Endothelial cell of umbilical vein (primary cell): ENCODE data around the gene C17orf67. TPM values are rescaled to one million over a fixed set of nuclear protein-coding genes. Genes with fewer than 3 reads are reported as not detected.

Experiments
- BruUV-seq: library from RNA; stranded (reverse); fragments of 400-500 nt; replicated peaks from 2 replicates; lab custom pipeline; 2021; lab: Mats Ljungman, UMichigan
- CTCF ChIA-PET: fragments of 300-600, 350-600 bp; sonication (Branson Sonifier 250); formaldehyde crosslinking; loops from one replicate; lab custom pipeline; 2021; ENCODE audit warnings: antibody characterized with exemption, inconsistent platforms; lab: Charles Lee
- POLR2A ChIA-PET: fragments of 300-600, 350-600 bp; sonication (Branson Sonifier 250); formaldehyde crosslinking; loops from one replicate; lab custom pipeline; 2021; ENCODE audit warnings: antibody characterized with exemption, inconsistent platforms; lab: Charles Lee
- DNase-seq: peaks from one replicate; pipeline ENCODE4 v3.0.0-alpha.2; 2011; ENCODE audit warnings: low read depth, low spot score
- FAIRE-seq: peaks from 2 replicates; lab custom pipeline; 2011; peaks lifted over from hg19 to GRCh38; lab: Jason Lieb, UNC
- H2AFZ ChIP-seq: 2 replicates; pipeline ENCODE4 v1.6.0; 2012; ENCODE audit warnings: low read depth, low read length, control low read depth, inconsistent platforms
- H3K27ac ChIP-seq: 2 replicates; pipeline ENCODE4 v1.5.1; 2011; ENCODE audit warnings: low read depth, mild to moderate bottlenecking, control low read depth, low read length, moderate library complexity; ENCODE audit not compliant: insufficient read depth
- H3K27me3 ChIP-seq, 2 experiments: 2 replicates each; pipeline versions ENCODE4 v1.6.0 to v1.6.1; 2011; ENCODE audit warnings: low read length in 2 of 2, mixed read lengths in 1 of 2; ENCODE audit not compliant: control insufficient read depth in 2 of 2, insufficient read depth in 2 of 2
- H3K36me3 ChIP-seq, 2 experiments: 2 replicates in 1 of 2; 3 replicates in 1 of 2; pipeline ENCODE4 v1.5.1; 2011; ENCODE audit warnings: low read length in 2 of 2, mild to moderate bottlenecking in 1 of 2, moderate library complexity in 1 of 2; ENCODE audit not compliant: control insufficient read depth in 2 of 2, insufficient read depth in 2 of 2; ENCODE audit errors: extremely low read depth in 1 of 2
- H3K4me1 ChIP-seq: 3 replicates; pipeline ENCODE4 v1.5.1; 2011; ENCODE audit warnings: mild to moderate bottlenecking, low read length; ENCODE audit not compliant: control insufficient read depth, insufficient read depth; ENCODE audit errors: extremely low read depth
- H3K4me2 ChIP-seq: 2 replicates; pipeline ENCODE4 v1.6.1; 2011; ENCODE audit warnings: low read length, control low read depth, mixed read lengths; ENCODE audit not compliant: insufficient read depth
- H3K4me3 ChIP-seq, 3 experiments: fragments of 200-600 bp in 1 of 3; sonication (generic), shearing (Covaris generic) in 1 of 3; replicated peaks in 1 of 3; 2 replicates each; pipeline ENCODE4 v1.5.1; 2011 to 2016; ENCODE audit warnings: control low read depth in 3 of 3, low read length in 3 of 3, mild to moderate bottlenecking in 2 of 3, inconsistent platforms in 1 of 3, low read depth in 1 of 3, moderate library complexity in 1 of 3; ENCODE audit not compliant: insufficient read depth in 1 of 3
- H3K79me2 ChIP-seq: 2 replicates; pipeline ENCODE4 v1.6.0; 2012; ENCODE audit warnings: low read length, inconsistent platforms; ENCODE audit not compliant: control insufficient read depth, insufficient read depth
- H3K9ac ChIP-seq: replicated peaks from 2 replicates; pipeline ENCODE3; 2011; ENCODE audit warnings: low read length, control low read depth; ENCODE audit not compliant: insufficient read depth; ENCODE audit errors: extremely low read depth
- H3K9me1 ChIP-seq: replicated peaks from 3 replicates; pipeline ENCODE4 v1.6.0; 2011; ENCODE audit warnings: mild to moderate bottlenecking, low read length; ENCODE audit not compliant: control insufficient read depth, insufficient read depth; ENCODE audit errors: extremely low read depth
- H3K9me3 ChIP-seq: replicated peaks from 2 replicates; pipeline ENCODE4 v1.5.1; 2012; ENCODE audit warnings: low read length, inconsistent platforms; ENCODE audit not compliant: control insufficient read depth, insufficient read depth
- H4K20me1 ChIP-seq: replicated peaks from 2 replicates; pipeline ENCODE3; 2011; ENCODE audit warnings: mild to moderate bottlenecking, low read length; ENCODE audit not compliant: control insufficient read depth, insufficient read depth; ENCODE audit errors: extremely low read depth
- EZH2 ChIP-seq: IDR thresholded peaks from 2 replicates; pipeline ENCODE4 v1.6.1; 2012; ENCODE audit warnings: borderline replicate concordance, low read depth, mild to moderate bottlenecking, moderate library complexity, low read length, inconsistent platforms; ENCODE audit not compliant: severe bottlenecking
- FOS ChIP-seq: IDR thresholded peaks from 2 replicates; pipeline ENCODE4 v1.6.1; 2011; ENCODE audit warnings: mild to moderate bottlenecking, low read length, moderate library complexity, borderline replicate concordance; ENCODE audit not compliant: insufficient read depth
- GATA2 ChIP-seq: IDR thresholded peaks from 2 replicates; pipeline ENCODE4 v1.7.0; 2011; ENCODE audit warnings: low read depth, mild to moderate bottlenecking, moderate library complexity, mixed read lengths, low read length; ENCODE audit not compliant: insufficient read length, insufficient read depth
- JUN ChIP-seq: IDR thresholded peaks from 2 replicates; pipeline ENCODE4 v1.6.1; 2011; ENCODE audit warnings: borderline replicate concordance, low read depth; ENCODE audit not compliant: insufficient read length, insufficient read depth
- MYC ChIP-seq: IDR thresholded peaks from one replicate; pipeline ENCODE4 v1.6.1; 2011; ENCODE audit warnings: mild to moderate bottlenecking, low read depth, low read length
- POLR2A ChIP-seq: IDR thresholded peaks from 2 replicates; pipeline ENCODE4 v1.6.1; 2012; ENCODE audit warnings: low read depth, mild to moderate bottlenecking, control low read depth, low read length
- POLR2AphosphoS5 ChIP-seq: IDR thresholded peaks from 2 replicates; pipeline ENCODE4 v1.6.1; 2012; ENCODE audit warnings: low read depth, mild to moderate bottlenecking, control low read depth, low read length, moderate library complexity; ENCODE audit not compliant: insufficient read depth
- dilution Hi-C: fragments of 300-500 bp; cut with MboI; formaldehyde crosslinking; loops from one replicate; pipeline ENCODE4 v1.15.0; 2019; ENCODE audit warnings: low sequenced_read_pairs; ENCODE audit not compliant: extremely low pct_ligation_motif_present
- intact Hi-C: fragments of 100-400 bp; cut with micrococcal nuclease; formaldehyde crosslinking; loops from one replicate; pipeline ENCODE4 v1.10.0; 2022
- polyA plus RNA-seq, 4 experiments: library from polyadenylated mRNA; depleted of rRNA in 3 of 4; stranded (reverse) in 3 of 4; unstranded in 1 of 4; fragments of >200 nt; gene quantifications; 2 replicates each; pipeline versions ENCODE4 v1.2.1 to v1.2.3, GENCODE V29; 2011 to 2012; ENCODE audit warnings: missing spikeins in 1 of 4
- total RNA-seq: library from RNA; stranded (reverse); gene quantifications from 2 replicates; pipeline ENCODE4 v1.2.3, GENCODE V29; 2021
- TF ChIP-seq, protein P1 (sequence below): IDR thresholded peaks from 2 replicates; pipeline ENCODE4 v1.6.1; 2011; ENCODE audit not compliant: insufficient read depth, insufficient read length
- TF ChIP-seq, protein P2 (sequence below), 2 donors: IDR thresholded peaks; 1 replicate in 1 of 2; 2 replicates in 1 of 2; pipeline ENCODE4 v1.5.1; 2011; ENCODE audit warnings: low read length in 2 of 2, mild to moderate bottlenecking in 2 of 2, moderate library complexity in 2 of 2, control low read depth in 1 of 2, inconsistent platforms in 1 of 2, low read depth in 1 of 2; ENCODE audit not compliant: insufficient read depth in 1 of 2; ENCODE audit errors: extremely low read depth in 1 of 2

Gene C17orf67
- total and polyA plus RNA-seq, 2 donors (not counting 3 experiments of a cell fraction or from before 2014, with no cell fraction given) = 1.9 to 5.8 TPM

DNA sequence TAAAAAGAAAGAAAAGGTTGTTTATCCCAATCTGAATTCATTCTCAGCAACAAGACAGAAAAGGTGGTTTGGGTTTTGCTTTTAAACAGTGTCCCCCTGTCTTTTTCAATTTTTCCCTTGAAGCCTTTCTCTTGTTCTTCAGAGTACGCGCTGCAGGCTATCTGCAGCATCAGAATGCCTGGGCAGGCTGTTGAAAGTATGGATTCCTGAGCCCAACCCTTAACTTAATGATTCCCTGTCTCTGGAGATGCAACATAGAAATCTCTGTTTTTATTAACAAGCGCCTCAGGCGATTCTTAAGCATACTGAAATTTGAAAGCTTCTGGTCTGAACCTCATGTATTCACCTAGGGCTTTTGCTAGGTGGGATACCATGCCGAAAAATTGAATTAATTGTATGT lies 32.4 kb upstream of the C17orf67 start:
- H3K4me2 ChIP-seq = no peak overlapping the region
- DNase-seq (no peak), FAIRE-seq (no peak)
- no peak overlapping the region for H3K4me3 ChIP-seq
- H2AFZ ChIP-seq = no peak overlapping the region
- no TSS peak for BruUV-seq
- H3K9me3 ChIP-seq = no peaks in the 10 kb centered on the region
- H3K9me1 ChIP-seq = no peaks in the 10 kb centered on the region
- peaks cover 3 to 7% of the 10 kb centered on the region in 2 experiments for H3K36me3 ChIP-seq
- intact Hi-C loops (loop anchor here (2.0 to 5.0 kb wide), 2 partner anchors 13 to 169 kb away; no protein-coding TSS in a partner anchor), dilution Hi-C loops (no loop called here)
- no peak overlapping the region for H3K27ac ChIP-seq
- peaks cover 19% of the 10 kb centered on the region for H3K4me1 ChIP-seq
- H4K20me1 ChIP-seq = no peaks in the 10 kb centered on the region
- H3K27me3 ChIP-seq = no peaks in the 10 kb centered on the region
- ChIA-PET POLR2A (no interaction called here), CTCF (no interaction called here)
- H3K79me2 ChIP-seq = no peaks in the 10 kb centered on the region
- TF ChIP-seq POLR2A (no peak), EZH2 (no peak), MYC (no peak), JUN (no peak), POLR2AphosphoS5 (no peak), GATA2 (no peak), FOS (no peak)
- TF ChIP-seq, protein P1, sequence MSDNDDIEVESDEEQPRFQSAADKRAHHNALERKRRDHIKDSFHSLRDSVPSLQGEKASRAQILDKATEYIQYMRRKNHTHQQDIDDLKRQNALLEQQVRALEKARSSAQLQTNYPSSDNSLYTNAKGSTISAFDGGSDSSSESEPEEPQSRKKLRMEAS = no peak
- TF ChIP-seq, protein P2, sequence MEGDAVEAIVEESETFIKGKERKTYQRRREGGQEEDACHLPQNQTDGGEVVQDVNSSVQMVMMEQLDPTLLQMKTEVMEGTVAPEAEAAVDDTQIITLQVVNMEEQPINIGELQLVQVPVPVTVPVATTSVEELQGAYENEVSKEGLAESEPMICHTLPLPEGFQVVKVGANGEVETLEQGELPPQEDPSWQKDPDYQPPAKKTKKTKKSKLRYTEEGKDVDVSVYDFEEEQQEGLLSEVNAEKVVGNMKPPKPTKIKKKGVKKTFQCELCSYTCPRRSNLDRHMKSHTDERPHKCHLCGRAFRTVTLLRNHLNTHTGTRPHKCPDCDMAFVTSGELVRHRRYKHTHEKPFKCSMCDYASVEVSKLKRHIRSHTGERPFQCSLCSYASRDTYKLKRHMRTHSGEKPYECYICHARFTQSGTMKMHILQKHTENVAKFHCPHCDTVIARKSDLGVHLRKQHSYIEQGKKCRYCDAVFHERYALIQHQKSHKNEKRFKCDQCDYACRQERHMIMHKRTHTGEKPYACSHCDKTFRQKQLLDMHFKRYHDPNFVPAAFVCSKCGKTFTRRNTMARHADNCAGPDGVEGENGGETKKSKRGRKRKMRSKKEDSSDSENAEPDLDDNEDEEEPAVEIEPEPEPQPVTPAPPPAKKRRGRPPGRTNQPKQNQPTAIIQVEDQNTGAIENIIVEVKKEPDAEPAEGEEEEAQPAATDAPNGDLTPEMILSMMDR (IDR thresholded peaks at IDR 0.05; ENCODE audit: extremely low read depth in 1 of 2, insufficient read depth in 1 of 2, low read depth in 1 of 2, low read length in 2 of 2) = no peak
- H3K9ac ChIP-seq = no peak overlapping the region
